OCI-LY1 (cell line): ENCODE results near the gene MARK1.

Experiments
- CTCF ChIP-seq: fragments of 200-600 bp; sonication (generic), shearing (Covaris generic); IDR thresholded peaks from 2 replicates; pipeline ENCODE4 v1.5.1; 2017; ENCODE audit warnings: mild to moderate bottlenecking, antibody characterized with exemption, low read length, moderate library complexity, mixed read lengths
- EZH2 ChIP-seq: fragments of 200-600 bp; sonication (generic), shearing (Covaris generic); IDR thresholded peaks from 2 replicates; pipeline ENCODE4 v1.8.0; 2017; ENCODE audit warnings: borderline replicate concordance, mixed run types, mild to moderate bottlenecking, antibody characterized with exemption, low read length, moderate library complexity, mixed read lengths

- TF ChIP-seq CTCF (no peak), EZH2 (no peak)
Measured at GRCh38 chr1:220710333-220710732, 182.4 kb downstream of the MARK1 start.
